Subcutaneous adipose tissue (tissue), 4 donors: ENCODE measurements around the gene GP1BA. TPM values are rescaled to one million over a fixed set of nuclear protein-coding genes. Genes with fewer than 3 reads are reported as not detected.

Experiments used
- CTCF ChIP-seq: fragments of 450-650 bp; IDR thresholded peaks from one replicate; pipeline ENCODE4 v1.5.1; 2016; ENCODE audit warnings: low read depth, mild to moderate bottlenecking, control low read depth, antibody characterized with exemption, moderate library complexity
- total RNA-seq, 4 donors: library from RNA; depleted of rRNA; stranded (reverse); fragments of >200 nt; gene quantifications; one replicate each; pipeline ENCODE4 v1.1.0, GENCODE V29; 2016

Gene GP1BA
- total RNA-seq, 4 donors from 2014 or later = not detected

- TF ChIP-seq CTCF = no peak
Observed at GRCh38 chr17:4898351-4898750, 33.7 kb upstream of the GP1BA start.

- no peak for TF ChIP-seq CTCF
Observed at GRCh38 chr17:4898927-4899326, 33.1 kb upstream of the GP1BA start.

GRCh38 chr17:4899341-4900230, 32.5 kb upstream of the GP1BA start, which contains the start of gene C17orf107:
Gene C17orf107 (plus strand): TSS chr17:4899536. CDS start chr17:4899763, 227 bp downstream.
- no peak for TF ChIP-seq CTCF

- no peak for TF ChIP-seq CTCF
Observed at GRCh38 chr17:4900231-4901107, 31.6 kb upstream of the GP1BA start.

GRCh38 chr17:4901108-4901647, 30.9 kb upstream of the GP1BA start:
- no peak for TF ChIP-seq CTCF

- no peak for TF ChIP-seq CTCF
Observed at GRCh38 chr17:4901648-4902344, 30.3 kb upstream of the GP1BA start.
